ENCODE results near the gene NOD2.

Gene NOD2

DNA sequence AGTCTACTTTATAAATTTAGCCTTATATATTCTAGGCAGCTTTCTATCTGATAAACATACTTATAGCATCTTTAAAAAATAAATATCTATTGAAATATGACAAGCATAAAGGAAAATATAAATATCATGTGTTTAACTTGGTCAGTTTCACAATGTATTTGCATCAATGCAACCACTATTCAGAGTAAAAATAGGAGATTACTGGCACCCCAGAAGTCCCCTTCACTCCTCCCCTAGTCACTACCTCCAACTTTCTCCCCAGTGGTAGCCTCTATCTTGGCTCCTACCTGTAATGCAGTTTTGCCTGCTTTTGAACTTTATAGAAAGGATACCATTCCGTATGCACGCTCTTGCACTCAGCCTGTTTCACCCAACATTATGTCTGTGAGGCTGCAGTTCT, 3.2 kb upstream of the NOD2 start:
- in situ Hi-C loops (cut with MboI; ENCODE audit: low sequenced_read_pairs, unreplicated experiment) = no loop called here
- TF ChIP-seq, protein P1, sequence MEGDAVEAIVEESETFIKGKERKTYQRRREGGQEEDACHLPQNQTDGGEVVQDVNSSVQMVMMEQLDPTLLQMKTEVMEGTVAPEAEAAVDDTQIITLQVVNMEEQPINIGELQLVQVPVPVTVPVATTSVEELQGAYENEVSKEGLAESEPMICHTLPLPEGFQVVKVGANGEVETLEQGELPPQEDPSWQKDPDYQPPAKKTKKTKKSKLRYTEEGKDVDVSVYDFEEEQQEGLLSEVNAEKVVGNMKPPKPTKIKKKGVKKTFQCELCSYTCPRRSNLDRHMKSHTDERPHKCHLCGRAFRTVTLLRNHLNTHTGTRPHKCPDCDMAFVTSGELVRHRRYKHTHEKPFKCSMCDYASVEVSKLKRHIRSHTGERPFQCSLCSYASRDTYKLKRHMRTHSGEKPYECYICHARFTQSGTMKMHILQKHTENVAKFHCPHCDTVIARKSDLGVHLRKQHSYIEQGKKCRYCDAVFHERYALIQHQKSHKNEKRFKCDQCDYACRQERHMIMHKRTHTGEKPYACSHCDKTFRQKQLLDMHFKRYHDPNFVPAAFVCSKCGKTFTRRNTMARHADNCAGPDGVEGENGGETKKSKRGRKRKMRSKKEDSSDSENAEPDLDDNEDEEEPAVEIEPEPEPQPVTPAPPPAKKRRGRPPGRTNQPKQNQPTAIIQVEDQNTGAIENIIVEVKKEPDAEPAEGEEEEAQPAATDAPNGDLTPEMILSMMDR (IDR thresholded peaks at IDR 0.05; ENCODE audit: borderline replicate concordance, control extremely low read depth, extremely low read depth, insufficient read depth, missing control alignments) = no peak

GRCh38 chr16:50692644-50692998, 785 bp upstream of the NOD2 start:
- DNase-seq (ENCODE audit: low spot score) = no peak
- TF ChIP-seq, protein P1 (IDR thresholded peaks at IDR 0.05; ENCODE audit: borderline replicate concordance, control extremely low read depth, extremely low read depth, insufficient read depth, missing control alignments) = no peak
- in situ Hi-C loops (cut with MboI; ENCODE audit: low sequenced_read_pairs, unreplicated experiment) = no loop called here

More for the DNA sequence above, 3.2 kb upstream of the NOD2 start:
- DNase-seq (ENCODE audit: low spot score) = no peak

- DNase-seq (ENCODE audit: low spot score) = no peak
- in situ Hi-C loops (cut with MboI; ENCODE audit: low sequenced_read_pairs, unreplicated experiment) = no loop called here
- TF ChIP-seq, protein P1 (IDR thresholded peaks at IDR 0.05; ENCODE audit: borderline replicate concordance, control extremely low read depth, extremely low read depth, insufficient read depth, missing control alignments) = no peak
These were observed 800 bp downstream of the NOD2 start for GRCh38 chr16:50694206-50694605.

DNA sequence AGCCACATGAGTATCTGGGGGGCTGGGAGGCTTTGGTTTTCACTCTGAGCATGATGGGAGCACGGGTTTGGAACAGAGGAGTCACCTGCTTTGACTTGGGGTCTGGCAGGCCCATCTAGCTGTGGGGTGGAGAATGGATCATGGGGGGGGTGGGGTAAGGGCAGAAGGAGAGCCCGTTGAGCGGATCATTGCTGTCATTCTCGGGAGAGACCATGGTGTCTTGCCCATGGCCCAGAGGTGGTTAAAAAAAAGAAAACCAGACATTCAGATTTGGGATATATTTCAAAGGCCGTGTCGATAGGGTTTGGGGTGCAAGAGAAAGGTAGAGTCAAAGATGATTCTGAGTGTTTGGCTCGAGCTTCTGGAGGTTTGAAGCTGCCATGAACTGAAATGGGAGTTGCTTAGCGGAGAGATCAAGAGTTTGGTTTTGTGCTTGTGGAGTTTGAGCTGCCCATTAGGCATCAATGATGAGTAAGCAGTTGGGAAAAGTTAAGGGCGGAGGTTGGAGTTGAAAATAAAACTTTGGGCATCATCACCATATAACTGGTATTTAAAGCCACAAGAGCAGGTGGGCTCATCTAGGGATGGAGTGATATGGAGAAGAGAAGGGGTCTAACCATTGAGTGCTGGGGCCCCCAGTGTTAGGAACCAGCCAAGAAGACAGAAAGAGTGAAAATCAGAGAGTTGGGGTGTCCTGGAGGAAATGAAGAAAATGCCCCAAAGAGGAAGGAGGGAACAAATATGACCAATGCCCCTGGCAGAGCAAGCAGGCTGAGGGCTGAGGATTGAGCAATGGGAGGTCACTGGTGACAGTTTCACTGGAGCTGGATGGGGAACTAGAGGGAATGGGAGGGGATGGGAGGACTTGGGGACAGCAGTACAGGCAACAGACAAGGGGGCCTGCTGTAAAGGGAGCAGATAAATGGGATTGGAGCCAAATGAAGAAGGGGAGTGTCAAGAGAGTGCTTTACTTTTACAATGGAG, 1.9 kb downstream of the NOD2 start:
- DNase-seq (ENCODE audit: low spot score) = no peak
- in situ Hi-C loops (cut with MboI; ENCODE audit: low sequenced_read_pairs, unreplicated experiment) = no loop called here
- TF ChIP-seq, protein P1 (IDR thresholded peaks at IDR 0.05; ENCODE audit: borderline replicate concordance, control extremely low read depth, extremely low read depth, insufficient read depth, missing control alignments) = no peak

- in situ Hi-C loops (cut with MboI; ENCODE audit: low sequenced_read_pairs, unreplicated experiment) = no loop called here
- TF ChIP-seq, protein P1 (IDR thresholded peaks at IDR 0.05; ENCODE audit: borderline replicate concordance, control extremely low read depth, extremely low read depth, insufficient read depth, missing control alignments) = no peak
- peak; percentile 55 for DNase-seq (ENCODE audit: low spot score)
These were observed 2.7 kb downstream of the NOD2 start for GRCh38 chr16:50696126-50696525.

DNA sequence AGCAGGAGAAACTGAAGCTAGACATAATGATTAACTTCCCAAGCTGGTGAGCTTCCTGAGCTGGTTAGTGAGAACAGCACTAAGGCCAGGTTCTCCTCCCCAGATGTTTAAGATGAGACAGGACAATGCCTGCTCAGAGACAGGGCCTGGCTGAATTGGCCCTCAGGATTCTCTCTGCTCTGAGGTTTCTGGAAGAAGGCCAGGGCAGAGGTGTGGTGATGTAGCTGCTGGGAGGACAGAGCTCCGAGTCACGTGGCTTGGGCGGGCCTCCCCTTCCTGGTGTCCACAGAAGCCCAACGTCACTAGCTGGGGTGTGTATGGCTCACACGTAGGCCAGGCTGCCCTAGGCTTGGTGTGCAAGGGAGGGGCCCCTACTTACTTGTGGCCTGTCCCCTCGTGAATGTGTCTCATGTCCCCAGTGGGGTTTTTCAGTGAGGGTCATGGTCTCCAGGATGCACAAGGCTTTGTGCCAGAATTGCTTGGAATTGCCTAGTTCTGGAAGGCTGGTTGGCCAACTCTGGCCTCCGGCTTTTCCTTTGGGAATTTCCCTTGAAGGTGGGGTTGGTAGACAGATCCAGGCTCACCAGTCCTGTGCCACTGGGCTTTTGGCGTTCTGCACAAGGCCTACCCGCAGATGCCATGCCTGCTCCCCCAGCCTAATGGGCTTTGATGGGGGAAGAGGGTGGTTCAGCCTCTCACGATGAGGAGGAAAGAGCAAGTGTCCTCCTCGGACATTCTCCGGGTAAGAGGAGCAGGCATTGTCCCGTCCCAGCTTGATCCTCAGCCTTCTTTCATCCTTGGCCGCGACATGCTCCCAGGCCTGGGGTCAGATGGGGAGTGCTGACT, 3.4 kb downstream of the NOD2 start:
- TF ChIP-seq, protein P1 (IDR thresholded peaks at IDR 0.05; ENCODE audit: borderline replicate concordance, control extremely low read depth, extremely low read depth, insufficient read depth, missing control alignments) = no peak
- in situ Hi-C loops (cut with MboI; ENCODE audit: low sequenced_read_pairs, unreplicated experiment) = no loop called here
- DNase-seq (ENCODE audit: low spot score) = peak; percentile 87

Measured in GM13976 (cell line).